ENCODE data around the gene ARHGEF6. TPM values are rescaled to one million over a fixed set of nuclear protein-coding genes. Genes with fewer than 3 reads are reported as not detected.
"Not testable (repeated sequence)": the region's sequence is repeated elsewhere in the genome, so short reads cannot be mapped to it uniquely, and the experiment has no call there.

Gene ARHGEF6
- polyA plus RNA-seq, 1 experiment: 6.8 TPM

GRCh38 chrX:136823175-136823574 is 42.4 kb upstream of the ARHGEF6 start:
- no peaks in the 10 kb centered on the region for H3K27me3 ChIP-seq (ENCODE audit: control insufficient read depth, insufficient read depth, low read length)
- CTCF ChIA-PET: no interaction called here
- DNase-seq (ENCODE audit: low read depth, low spot score): no peak
- H3K4me3 ChIP-seq (ENCODE audit: low read depth, low read length): no peak overlapping the region
- TF ChIP-seq CTCF (IDR thresholded peaks at IDR 0.05; ENCODE audit: low read depth, low read length): no peak
- no peaks in the 10 kb centered on the region for H3K9me3 ChIP-seq (ENCODE audit: control insufficient read depth, insufficient read depth, low read length)
- POLR2A ChIA-PET: no interaction called here
- H3K27ac ChIP-seq (ENCODE audit: low read depth, low read length): no peak overlapping the region

GRCh38 chrX:136822337-136823095 is 41.8 kb upstream of the ARHGEF6 start:
- POLR2A ChIA-PET: interaction anchor here (1.2 kb wide), 1 partner anchor 58 kb away, joined by 3 read pairs; the partner anchor contains the start of gene RBMX
- Histone ChIP-seq H3K4me3 (ENCODE audit: low read depth, low read length) (no peak overlapping the region), H3K27ac (ENCODE audit: low read depth, low read length) (no peak overlapping the region), H3K9me3 (ENCODE audit: control insufficient read depth, insufficient read depth, low read length) (no peaks in the 10 kb centered on the region), H3K27me3 (ENCODE audit: control insufficient read depth, insufficient read depth, low read length) (no peaks in the 10 kb centered on the region)
- CTCF ChIA-PET: no interaction called here
- TF ChIP-seq CTCF (IDR thresholded peaks at IDR 0.05; ENCODE audit: low read depth, low read length): no peak
- no peak for DNase-seq (ENCODE audit: low read depth, low spot score)

GRCh38 chrX:136819756-136820155 is 39.0 kb upstream of the ARHGEF6 start:
- DNase-seq (ENCODE audit: low read depth, low spot score); H3K9me3 ChIP-seq (ENCODE audit: control insufficient read depth, insufficient read depth, low read length); H3K4me3 ChIP-seq (ENCODE audit: low read depth, low read length); CTCF ChIA-PET; H3K27me3 ChIP-seq (ENCODE audit: control insufficient read depth, insufficient read depth, low read length); H3K27ac ChIP-seq (ENCODE audit: low read depth, low read length): not testable (repeated sequence)
- POLR2A ChIA-PET: interaction anchor here (0.6 kb wide), 1 partner anchor 30 kb away, joined by 4 read pairs; no protein-coding TSS in a partner anchor

- POLR2A ChIA-PET: no interaction called here
- no peak for TF ChIP-seq CTCF (IDR thresholded peaks at IDR 0.05; ENCODE audit: low read depth, low read length)
Measured at GRCh38 chrX:136819031-136819703, 38.4 kb upstream of the ARHGEF6 start.

GRCh38 chrX:136816975-136817374 is 36.2 kb upstream of the ARHGEF6 start:
- Histone ChIP-seq H3K27me3 (ENCODE audit: control insufficient read depth, insufficient read depth, low read length) (no peaks in the 10 kb centered on the region), H3K9me3 (ENCODE audit: control insufficient read depth, insufficient read depth, low read length) (no peaks in the 10 kb centered on the region), H3K4me3 (ENCODE audit: low read depth, low read length) (no peak overlapping the region), H3K27ac (ENCODE audit: low read depth, low read length) (no peak overlapping the region)
- ChIA-PET CTCF (no interaction called here), POLR2A (no interaction called here)
- DNase-seq (ENCODE audit: low read depth, low spot score): no peak
- TF ChIP-seq CTCF (IDR thresholded peaks at IDR 0.05; ENCODE audit: low read depth, low read length): no peak

More at GRCh38 chrX:136819031-136819703, 38.4 kb upstream of the ARHGEF6 start:
- DNase-seq (ENCODE audit: low read depth, low spot score): no peak
- CTCF ChIA-PET: no interaction called here
- no peak overlapping the region for H3K4me3 ChIP-seq (ENCODE audit: low read depth, low read length)
- no peaks in the 10 kb centered on the region for H3K27me3 ChIP-seq (ENCODE audit: control insufficient read depth, insufficient read depth, low read length)
- H3K9me3 ChIP-seq (ENCODE audit: control insufficient read depth, insufficient read depth, low read length): no peaks in the 10 kb centered on the region
- no peak overlapping the region for H3K27ac ChIP-seq (ENCODE audit: low read depth, low read length)
